ENCODE results near the gene POLD3. TPM values are rescaled to one million over a fixed set of nuclear protein-coding genes. Genes with fewer than 3 reads are reported as not detected.
A peak's percentile ranks its signal among the peaks of the same experiment; 100 is the strongest.

POLD3 gene
- total and polyA plus RNA-seq, 2 donors (not counting 1 experiment from before 2014, with no cell fraction given): 4.6 to 17.6 TPM

DNA sequence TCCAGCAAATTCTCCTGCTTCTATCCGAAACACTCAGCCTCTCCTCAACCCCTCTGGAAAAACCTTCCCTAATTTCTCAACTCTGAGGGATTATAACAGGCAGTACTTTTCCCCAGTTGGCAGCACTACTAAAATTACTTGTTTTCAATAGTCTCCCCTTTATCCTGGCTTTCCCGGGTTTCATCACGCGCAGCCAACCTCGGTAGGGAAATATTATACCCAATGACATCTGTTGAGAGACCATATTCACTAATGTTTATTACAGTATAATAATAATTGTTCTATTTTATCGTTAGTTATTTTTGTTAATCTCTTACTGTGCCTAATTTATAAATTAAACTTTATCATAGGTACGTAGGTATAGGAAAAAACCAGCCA, 330 bp upstream of the POLD3 start:
- ATAC-seq (ENCODE audit: low read depth) (no peak), DNase-seq (no peak)
- H3K79me2 ChIP-seq (ENCODE audit: control insufficient read depth, insufficient read depth, low read length): no peaks in the 10 kb centered on the region
- H3K9ac ChIP-seq (ENCODE audit: low read length): peak overlapping the region; percentile 97
- peak overlapping the region; percentile 100 for H3K4me3 Mint-ChIP-seq
- peaks cover 10 to 13% of the 10 kb centered on the region in 2 donors for H3K4me1 ChIP-seq (ENCODE audit: control insufficient read depth in 2 of 2, insufficient read depth in 2 of 2, low read length in 2 of 2)
- TF ChIP-seq CTCF (IDR thresholded peaks at IDR 0.05): no peak
- TF ChIP-seq EZH2 (IDR thresholded peaks at IDR 0.05; ENCODE audit: borderline replicate concordance, insufficient read depth, low read depth, low read length, poor library complexity, severe bottlenecking): no peak
- peak overlapping the region; percentile 99 for H2AFZ ChIP-seq (ENCODE audit: insufficient read depth, low read depth, low read length, poor library complexity, severe bottlenecking)
- H3K9me3 ChIP-seq (ENCODE audit: control extremely low read depth in 1 of 3, control insufficient read depth in 2 of 3, insufficient read depth in 1 of 3, low read length in 2 of 3): no peaks in the 10 kb centered on the region
- H4K20me1 ChIP-seq (ENCODE audit: control insufficient read depth, insufficient read depth, low read length, poor library complexity, severe bottlenecking): no peaks in the 10 kb centered on the region
- peak overlapping the region; percentile 81 for H3K4me2 ChIP-seq (replicated peaks; ENCODE audit: low read depth, low read length, poor library complexity, severe bottlenecking)
- H3K9me3 Mint-ChIP-seq (ENCODE audit: insufficient read depth): no peaks in the 10 kb centered on the region
- peak overlapping the region; percentile 97 for H3K27ac Mint-ChIP-seq
- no peaks in the 10 kb centered on the region for H3K27me3 ChIP-seq (replicated peaks in 1 of 4; ENCODE audit: control extremely low read depth in 1 of 4, control insufficient read depth in 3 of 4, insufficient read depth in 4 of 4, low read length in 3 of 4)
- H3K27me3 Mint-ChIP-seq: no peaks in the 10 kb centered on the region
- WGBS (ENCODE audit: insufficient coverage): 70% methylated on average over 2 of the region's 7 CpGs
- intact Hi-C loops (cut with micrococcal nuclease): loop anchor here (1.0 to 5.0 kb wide), 3 partner anchors 99 to 815 kb away; partner anchors contain the start of genes LIPT2 and PGM2L1
- peaks cover 0 to 5% of the 10 kb centered on the region in 2 experiments for H3K36me3 ChIP-seq (replicated peaks in 1 of 2; ENCODE audit: control extremely low read depth in 1 of 2, control insufficient read depth in 1 of 2, extremely low read depth in 1 of 2, insufficient read depth in 2 of 2, low read length in 1 of 2)
- peaks cover 21% of the 10 kb centered on the region for H3K4me1 Mint-ChIP-seq
- peak overlapping the region in 1 of 2 donors; percentile 84 for H3K27ac ChIP-seq (ENCODE audit: low read length in 2 of 2)
- H3K4me3 ChIP-seq (ENCODE audit: control extremely low read depth in 1 of 5, extremely low read depth in 1 of 5, insufficient read depth in 1 of 5, low read depth in 2 of 5, low read length in 4 of 5): peak overlapping the region; percentile 21 to 99 (median 94)
- POLR2A ChIA-PET: interaction anchor here (1.0 kb wide), 1 partner anchor 99 kb away, joined by 10 read pairs; the partner anchor contains the start of gene LIPT2
- CTCF ChIA-PET: interaction anchor here (0.7 to 0.8 kb wide), 2 partner anchors 99 to 336 kb away, joined by 3 read pairs; partner anchors contain the start of gene LIPT2

DNA sequence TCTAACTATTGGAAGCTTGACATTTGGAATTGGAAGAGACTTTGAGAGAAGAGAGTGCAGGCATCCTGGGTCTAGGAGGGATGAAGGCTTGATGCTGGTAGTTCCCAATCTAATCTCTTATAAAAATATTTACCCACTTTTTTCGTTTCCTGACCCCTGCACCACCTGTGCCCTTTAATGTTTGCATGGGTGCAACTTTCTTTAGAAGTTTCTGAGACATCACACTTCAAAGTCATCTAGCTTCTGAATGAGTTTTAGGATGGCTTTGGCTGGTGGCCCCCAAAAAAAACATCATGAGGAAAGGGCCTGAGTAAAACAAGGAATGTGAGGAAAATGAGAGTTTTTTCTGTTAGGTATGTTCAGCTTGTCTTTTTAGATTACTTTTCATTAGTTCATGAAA, 1.1 kb downstream of the POLD3 start:
- H3K27ac ChIP-seq (ENCODE audit: low read length in 2 of 2): peak overlapping the region in 1 of 2 donors; percentile 84
- peak overlapping the region in 4 of 5 experiments; percentile 83 to 99 (median 95) for H3K4me3 ChIP-seq (ENCODE audit: control extremely low read depth in 1 of 5, extremely low read depth in 1 of 5, insufficient read depth in 1 of 5, low read depth in 2 of 5, low read length in 4 of 5)
- ChIA-PET POLR2A (no interaction called here), CTCF (interaction anchor here (1.3 kb wide), 1 partner anchor 10 kb away, joined by 5 read pairs; no protein-coding TSS in a partner anchor)
- peak overlapping the region; percentile 97 for H3K9ac ChIP-seq (ENCODE audit: low read length)
- intact Hi-C loops (cut with micrococcal nuclease): loop anchor here (2.0 to 5.0 kb wide), 2 partner anchors 195 to 816 kb away; partner anchors contain the start of gene PGM2L1
- H4K20me1 ChIP-seq (ENCODE audit: control insufficient read depth, insufficient read depth, low read length, poor library complexity, severe bottlenecking): no peaks in the 10 kb centered on the region
- DNase-seq (no peak), ATAC-seq (ENCODE audit: low read depth) (no peak)
- peak overlapping the region; percentile 100 for H3K4me3 Mint-ChIP-seq
- no peaks in the 10 kb centered on the region for H3K9me3 ChIP-seq (ENCODE audit: control extremely low read depth in 1 of 3, control insufficient read depth in 2 of 3, insufficient read depth in 1 of 3, low read length in 2 of 3)
- no peaks in the 10 kb centered on the region for H3K27me3 Mint-ChIP-seq
- H3K27ac Mint-ChIP-seq: peak overlapping the region; percentile 97
- H3K79me2 ChIP-seq (ENCODE audit: control insufficient read depth, insufficient read depth, low read length): peaks cover 7% of the 10 kb centered on the region
- peak overlapping the region; percentile 81 for H3K4me2 ChIP-seq (replicated peaks; ENCODE audit: low read depth, low read length, poor library complexity, severe bottlenecking)
- H3K9me3 Mint-ChIP-seq (ENCODE audit: insufficient read depth): no peaks in the 10 kb centered on the region
- H3K4me1 Mint-ChIP-seq: peaks cover 21% of the 10 kb centered on the region
- H2AFZ ChIP-seq (ENCODE audit: insufficient read depth, low read depth, low read length, poor library complexity, severe bottlenecking): peak overlapping the region; percentile 99
- WGBS (ENCODE audit: insufficient coverage): no CpG with 5 or more reads among the region's 1 CpG
- H3K27me3 ChIP-seq (replicated peaks in 1 of 4; ENCODE audit: control extremely low read depth in 1 of 4, control insufficient read depth in 3 of 4, insufficient read depth in 4 of 4, low read length in 3 of 4): no peaks in the 10 kb centered on the region
- H3K36me3 ChIP-seq (replicated peaks in 1 of 2; ENCODE audit: control extremely low read depth in 1 of 2, control insufficient read depth in 1 of 2, extremely low read depth in 1 of 2, insufficient read depth in 2 of 2, low read length in 1 of 2): peaks cover 0 to 11% of the 10 kb centered on the region in 2 experiments
- H3K4me1 ChIP-seq (ENCODE audit: control insufficient read depth in 2 of 2, insufficient read depth in 2 of 2, low read length in 2 of 2): peaks cover 10 to 13% of the 10 kb centered on the region in 2 donors
- TF ChIP-seq EZH2 (IDR thresholded peaks at IDR 0.05; ENCODE audit: borderline replicate concordance, insufficient read depth, low read depth, low read length, poor library complexity, severe bottlenecking): no peak
- no peak for TF ChIP-seq CTCF (IDR thresholded peaks at IDR 0.05)

Data from B cell (primary cell).